KOPT-K1 (cell line): ENCODE data around the gene CDV3.

Experiments
- H3K27ac ChIP-seq: fragments of 200-600 bp; sonication (generic); 2 replicates; pipeline ENCODE4 v1.5.1; 2016; ENCODE audit warnings: antibody characterized with exemption, mild to moderate bottlenecking, low read depth, low read length; ENCODE audit not compliant: poor library complexity, severe bottlenecking
- H3K36me3 ChIP-seq: fragments of 200-600 bp; sonication (generic); 2 replicates; pipeline ENCODE4 v1.5.1; 2017; ENCODE audit warnings: antibody characterized with exemption, mild to moderate bottlenecking, low read length, moderate library complexity; ENCODE audit not compliant: insufficient read depth
- H3K9me3 ChIP-seq: fragments of 200-600 bp; sonication (generic); 2 replicates; pipeline ENCODE4 v1.5.1; 2017; ENCODE audit warnings: antibody characterized with exemption, low read length, mild to moderate bottlenecking; ENCODE audit not compliant: insufficient read depth, poor library complexity, severe bottlenecking

The CDV3 gene

DNA sequence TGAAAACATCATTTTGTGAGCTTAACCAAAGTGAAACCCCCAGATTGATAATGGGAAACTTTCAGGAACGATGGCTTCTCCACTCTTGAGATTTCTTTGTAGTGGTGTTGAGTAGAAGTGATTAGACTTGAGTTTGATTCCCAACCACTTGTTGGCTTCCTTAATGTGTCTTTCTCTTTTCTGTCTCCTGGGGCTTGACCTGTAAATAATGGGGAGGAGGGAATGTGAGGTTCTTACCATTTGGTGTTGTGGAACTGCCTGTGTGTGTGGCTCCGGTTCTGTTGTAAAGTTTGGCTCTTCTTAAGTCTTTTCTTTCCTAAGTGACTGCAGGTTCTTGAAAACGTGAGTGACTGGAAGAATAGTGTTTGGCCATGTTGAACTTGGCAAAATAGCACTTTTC is 2.7 kb downstream of the CDV3 start:
- peaks cover 62% of the 10 kb centered on the region for H3K36me3 ChIP-seq
- H3K9me3 ChIP-seq, result no peaks in the 10 kb centered on the region
- no peak overlapping the region for H3K27ac ChIP-seq

DNA sequence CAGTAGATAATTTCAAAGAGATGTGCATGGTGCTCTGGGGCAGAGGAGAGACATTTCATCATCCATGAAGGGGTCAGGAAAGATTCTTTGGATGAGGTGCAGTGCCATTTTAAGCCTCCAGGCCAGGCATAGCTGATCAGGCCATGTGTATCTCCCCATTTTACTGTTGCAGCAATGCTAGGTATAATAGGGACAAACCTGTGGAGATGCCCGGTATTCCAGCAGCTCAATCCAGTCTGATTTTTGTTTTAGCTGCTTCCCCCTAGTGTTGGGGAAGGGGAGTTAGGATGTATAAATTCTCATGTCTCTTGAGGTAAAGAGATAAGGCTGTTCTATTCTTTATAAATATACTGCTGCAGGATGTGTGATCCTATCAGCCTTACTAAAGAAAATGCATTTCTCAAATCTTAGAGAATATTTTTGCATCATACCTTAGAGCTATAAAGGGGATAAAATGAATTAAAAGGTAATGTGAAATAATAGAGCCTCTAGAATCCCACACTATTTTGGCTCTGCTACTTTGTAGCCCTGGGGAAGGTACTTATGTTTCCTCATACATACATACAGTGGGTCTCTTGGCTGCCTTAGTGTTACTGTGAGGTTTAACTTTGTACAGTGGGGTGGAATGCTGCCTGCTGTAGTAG is 5.2 kb downstream of the CDV3 start:
- Histone ChIP-seq H3K9me3 (no peaks in the 10 kb centered on the region), H3K27ac (no peak overlapping the region), H3K36me3 (peaks cover 87% of the 10 kb centered on the region)

DNA sequence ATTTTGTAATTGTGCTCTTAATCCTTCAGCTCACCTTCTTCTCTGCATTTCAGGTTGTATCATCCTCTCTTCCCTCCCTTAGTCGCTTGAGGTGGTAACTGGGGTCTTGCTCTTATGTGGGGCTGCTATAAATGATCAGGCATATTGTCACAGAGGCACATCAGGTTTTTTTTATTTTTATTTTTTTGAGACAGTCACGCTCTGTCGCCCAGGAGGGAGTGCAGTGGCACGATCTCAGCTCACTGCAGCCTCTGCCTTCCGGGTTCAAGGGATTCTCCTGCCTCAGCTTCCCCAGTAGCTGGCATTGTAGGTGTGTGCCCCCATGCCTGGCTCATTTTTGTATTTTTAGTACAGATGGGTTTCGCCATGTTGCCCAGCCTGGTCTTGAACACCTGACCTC is 9.9 kb downstream of the CDV3 start:
- no peaks in the 10 kb centered on the region for H3K9me3 ChIP-seq
- H3K36me3 ChIP-seq, result peaks cover 99% of the 10 kb centered on the region
- no peak overlapping the region for H3K27ac ChIP-seq

DNA sequence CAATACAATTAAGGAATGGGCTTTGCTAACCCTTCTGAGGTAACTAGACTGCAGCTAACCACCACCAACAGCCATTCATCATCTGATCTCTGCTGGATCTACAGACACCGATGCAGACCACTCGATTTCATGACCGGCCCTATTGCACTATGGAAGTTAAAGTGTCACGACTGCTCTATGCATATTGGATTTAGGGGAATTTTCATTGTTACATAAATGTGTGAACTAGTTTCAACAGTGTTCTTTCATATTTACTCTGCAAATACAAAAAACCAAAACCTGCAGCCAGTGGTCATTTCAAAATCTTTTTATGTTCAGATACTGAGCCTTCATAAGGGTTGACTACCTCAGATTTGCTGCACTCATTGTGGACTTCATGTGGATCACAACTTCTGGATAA is 14.5 kb downstream of the CDV3 start:
- Histone ChIP-seq H3K36me3 (peaks cover 74% of the 10 kb centered on the region), H3K27ac (no peak overlapping the region), H3K9me3 (no peaks in the 10 kb centered on the region)

DNA sequence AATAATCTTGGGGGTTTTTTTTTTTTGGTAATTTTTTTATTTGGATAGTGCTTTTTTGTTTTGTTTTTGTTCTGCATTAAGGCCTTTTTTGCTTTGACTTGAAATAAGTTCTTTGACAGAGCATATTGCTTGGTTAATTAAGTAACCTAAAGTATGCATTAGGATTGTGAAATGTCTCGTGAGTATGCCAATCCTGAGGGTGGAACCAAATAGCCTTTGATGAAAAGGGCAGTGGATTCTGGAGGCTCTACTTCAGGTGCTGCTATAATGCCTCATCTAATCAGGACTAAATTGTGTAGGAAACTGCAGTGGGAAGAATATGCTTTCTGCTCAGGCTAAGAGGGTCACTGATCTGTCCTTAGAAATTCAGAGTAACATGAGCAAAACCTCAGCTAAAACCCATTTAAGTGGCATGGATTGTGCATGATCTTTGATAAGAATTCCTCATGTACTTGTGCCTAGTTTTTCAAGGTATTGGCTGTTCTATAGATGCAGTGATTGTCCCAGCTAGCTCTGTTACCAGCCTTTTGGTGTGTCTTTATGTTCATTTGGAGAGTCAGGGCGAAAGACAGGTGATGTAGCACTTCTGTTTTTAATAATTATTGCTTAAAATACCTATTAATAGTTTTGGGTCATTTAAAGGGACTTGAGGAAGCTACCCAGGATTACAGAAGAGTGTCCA is 15.4 kb downstream of the CDV3 start:
- no peaks in the 10 kb centered on the region for H3K9me3 ChIP-seq
- no peak overlapping the region for H3K27ac ChIP-seq
- H3K36me3 ChIP-seq, result peaks cover 65% of the 10 kb centered on the region

DNA sequence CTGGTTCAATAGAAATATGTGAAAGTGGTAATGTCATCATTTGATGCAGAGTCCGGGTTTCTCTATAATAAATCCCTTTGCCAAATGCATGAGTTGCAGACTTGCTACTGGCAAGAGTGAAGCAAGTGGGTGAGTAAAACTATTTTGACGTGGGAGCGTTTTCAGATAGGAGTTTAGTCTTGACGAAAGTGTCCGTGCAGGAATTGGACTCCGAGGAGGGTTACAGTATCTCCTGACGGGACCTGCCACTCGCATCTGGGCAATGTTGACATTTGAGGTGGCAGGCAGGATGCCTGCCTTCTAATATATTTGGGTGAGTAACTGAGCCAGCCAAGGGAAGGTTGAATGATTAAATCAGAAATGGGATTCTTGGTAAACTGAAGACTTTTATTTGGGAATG is 16.0 kb downstream of the CDV3 start:
- peaks cover 60% of the 10 kb centered on the region for H3K36me3 ChIP-seq

DNA sequence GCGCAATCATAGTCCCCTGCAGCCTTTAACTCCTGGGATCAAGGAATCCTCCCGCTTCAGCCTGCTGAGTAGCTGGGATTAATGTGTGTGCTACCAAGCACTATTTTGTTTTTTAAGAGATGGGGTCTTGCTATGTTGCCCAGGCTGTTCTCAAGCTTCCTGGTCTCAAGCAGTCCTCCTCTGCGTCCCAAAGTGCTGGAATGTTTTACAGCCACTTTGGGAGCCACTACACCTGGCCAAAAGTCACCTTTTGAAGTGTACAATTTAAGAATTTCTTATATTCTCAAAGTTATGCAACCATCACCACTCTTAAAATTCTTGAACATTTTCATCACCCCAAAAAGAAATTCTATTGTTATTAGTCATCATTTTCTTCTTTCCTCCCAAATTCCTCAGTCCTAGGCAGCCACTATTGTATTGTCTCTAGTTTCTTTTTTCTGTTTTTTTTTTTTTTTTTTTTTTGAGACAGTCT is 17.8 kb downstream of the CDV3 start:
- Histone ChIP-seq H3K27ac (no peak overlapping the region), H3K9me3 (no peaks in the 10 kb centered on the region), H3K36me3 (peaks cover 42% of the 10 kb centered on the region)

More for the DNA sequence above, 16.0 kb downstream of the CDV3 start:
- Histone ChIP-seq H3K27ac (no peak overlapping the region), H3K9me3 (no peaks in the 10 kb centered on the region)

DNA sequence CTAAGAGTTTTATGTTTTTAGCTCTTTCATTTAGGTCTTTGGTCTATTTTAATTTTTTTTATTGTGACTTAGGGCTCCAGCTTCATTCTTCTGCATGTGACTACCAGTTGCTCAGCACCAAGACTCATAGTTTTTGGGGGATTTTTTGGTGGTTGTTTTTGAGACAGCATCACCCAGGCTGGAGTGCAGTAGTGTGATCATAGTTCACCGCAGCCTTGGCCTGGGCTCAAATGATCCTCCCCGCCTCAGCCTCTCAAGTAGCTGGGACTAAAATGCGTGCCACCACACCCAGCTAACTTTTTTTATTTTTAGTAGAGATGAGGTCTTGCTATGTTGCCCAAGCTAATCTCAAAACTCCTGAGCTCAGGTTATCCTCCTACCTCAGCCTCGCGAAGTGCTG is 19.4 kb downstream of the CDV3 start:
- Histone ChIP-seq H3K36me3 (peaks cover 36% of the 10 kb centered on the region), H3K9me3 (no peaks in the 10 kb centered on the region), H3K27ac (no peak overlapping the region)

DNA sequence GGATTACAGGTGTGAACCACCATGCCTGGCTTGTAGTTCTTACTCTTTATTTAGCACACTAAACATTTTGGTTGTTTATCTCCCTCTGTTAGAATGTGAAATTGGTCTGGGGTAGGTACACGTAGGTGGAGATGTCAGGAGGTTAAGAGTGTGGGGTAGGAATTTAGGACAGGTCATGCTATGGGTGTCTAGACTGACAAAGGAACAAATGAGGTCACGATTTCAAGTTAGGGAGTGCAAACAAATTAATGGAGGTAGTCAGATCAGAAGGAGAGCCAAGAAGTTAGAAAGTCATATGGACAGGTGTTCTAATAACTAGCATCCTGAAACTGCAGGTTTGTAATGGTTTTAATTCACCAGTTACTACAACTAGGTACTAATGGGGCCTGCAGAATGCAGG is 19.8 kb downstream of the CDV3 start:
- H3K27ac ChIP-seq, result no peak overlapping the region
- no peaks in the 10 kb centered on the region for H3K9me3 ChIP-seq
- H3K36me3 ChIP-seq, result peaks cover 36% of the 10 kb centered on the region

DNA sequence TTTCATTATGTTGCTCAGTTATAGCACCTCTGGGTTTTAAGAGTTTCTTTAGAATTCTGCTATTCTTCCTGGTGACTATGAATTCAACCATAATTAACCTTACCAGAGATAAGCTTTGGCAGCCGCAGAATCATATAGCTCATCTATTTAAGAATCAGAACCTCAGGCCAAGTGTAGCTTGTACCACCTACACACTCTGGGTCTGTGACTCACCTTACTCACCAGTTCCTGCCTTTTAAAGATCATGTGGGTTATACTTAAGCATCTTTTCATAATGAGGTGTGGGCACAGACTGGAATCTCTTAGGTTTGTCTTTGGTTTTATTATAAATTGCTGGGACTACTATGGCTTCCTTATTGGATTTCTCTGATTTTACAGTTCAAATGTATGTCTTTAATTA is 21.9 kb downstream of the CDV3 start:
- no peaks in the 10 kb centered on the region for H3K9me3 ChIP-seq
- H3K27ac ChIP-seq, result no peak overlapping the region
- H3K36me3 ChIP-seq, result peaks cover 36% of the 10 kb centered on the region

DNA sequence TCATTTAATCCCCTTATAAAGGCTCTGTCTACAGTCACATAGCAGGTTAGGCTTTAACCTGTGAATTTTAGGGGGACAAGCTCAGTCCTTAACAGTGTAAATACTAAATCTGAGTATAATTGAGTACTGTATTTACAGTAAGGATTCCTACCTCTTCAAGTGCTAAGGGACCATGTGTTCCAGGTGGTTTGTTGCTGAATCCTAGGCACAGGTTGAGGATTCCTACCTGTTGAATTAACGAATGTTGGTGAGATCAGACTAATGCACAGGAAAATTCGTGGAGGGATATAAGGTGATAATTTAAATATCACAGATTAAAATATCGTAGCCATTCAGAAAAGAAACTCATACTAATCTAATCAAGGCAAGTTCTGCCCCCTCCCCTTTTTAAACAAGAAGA is 24.9 kb downstream of the CDV3 start:
- Histone ChIP-seq H3K36me3 (peaks cover 65% of the 10 kb centered on the region), H3K9me3 (no peaks in the 10 kb centered on the region), H3K27ac (no peak overlapping the region)

DNA sequence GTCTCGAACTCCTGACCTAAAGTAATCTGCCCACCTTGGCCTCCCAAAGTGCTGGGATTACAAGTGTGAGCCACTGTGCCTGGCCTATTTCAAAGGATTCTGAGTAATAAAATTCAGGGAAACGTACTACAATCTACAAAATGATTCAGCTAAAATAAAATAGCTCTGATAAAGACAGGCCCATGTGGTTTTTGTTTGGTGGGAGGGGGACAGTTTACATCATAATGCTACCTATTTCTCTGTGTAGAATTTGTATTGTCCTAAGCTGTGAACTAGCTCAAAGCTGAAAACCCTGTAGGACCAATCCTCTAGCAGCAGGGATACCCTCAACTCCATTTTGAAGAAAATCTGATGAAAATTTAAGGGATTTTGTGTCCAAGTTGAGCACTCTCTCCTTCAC is 25.8 kb downstream of the CDV3 start:
- H3K27ac ChIP-seq, result no peak overlapping the region
- H3K36me3 ChIP-seq, result peaks cover 72% of the 10 kb centered on the region
- H3K9me3 ChIP-seq, result no peaks in the 10 kb centered on the region

DNA sequence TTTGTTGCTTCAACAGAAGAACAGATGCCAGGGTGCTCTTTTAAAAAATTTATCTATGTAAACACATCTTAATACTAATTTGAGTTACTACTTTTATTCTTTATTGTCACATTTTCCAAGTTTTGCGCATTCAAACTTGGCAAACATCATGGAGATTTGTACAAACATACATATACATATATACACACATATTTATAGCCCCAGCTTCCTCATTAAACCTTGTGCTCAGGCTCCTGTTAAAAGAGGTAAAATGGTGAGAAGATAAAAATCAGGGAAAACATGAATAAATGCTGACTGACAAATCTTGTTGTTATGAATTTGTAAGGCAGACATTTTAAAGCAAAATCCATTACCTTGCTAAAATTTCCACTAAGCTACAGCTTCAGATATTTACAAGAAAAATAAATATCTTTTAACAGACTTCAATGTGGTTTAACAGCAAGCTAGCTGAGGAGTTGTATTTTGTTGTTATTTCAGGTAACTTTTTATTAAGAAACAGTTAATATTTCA is 27.1 kb downstream of the CDV3 start:
- H3K36me3 ChIP-seq, result peaks cover 86% of the 10 kb centered on the region

DNA sequence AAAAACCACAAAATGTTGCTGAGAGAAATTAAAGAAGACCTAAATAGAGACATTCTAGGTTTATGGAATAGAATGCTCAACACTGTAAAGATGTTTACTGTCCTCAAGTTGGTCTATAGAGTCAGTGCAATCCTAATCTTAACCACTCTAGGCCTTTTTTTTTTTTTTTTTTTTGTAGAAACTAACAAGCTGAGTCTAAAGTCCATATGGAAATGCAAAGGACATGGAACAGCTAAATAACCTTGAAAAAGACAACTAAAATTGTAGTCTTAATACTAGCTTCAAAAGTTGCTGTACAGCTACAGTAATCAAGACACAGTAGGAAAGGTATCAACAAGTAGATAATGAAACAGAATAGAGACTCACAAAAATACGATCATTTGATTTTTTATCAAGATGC is 32.9 kb downstream of the CDV3 start:
- peaks cover 99% of the 10 kb centered on the region for H3K36me3 ChIP-seq
- H3K27ac ChIP-seq, result no peak overlapping the region
- H3K9me3 ChIP-seq, result no peaks in the 10 kb centered on the region

More for the DNA sequence above, 27.1 kb downstream of the CDV3 start:
- Histone ChIP-seq H3K27ac (no peak overlapping the region), H3K9me3 (no peaks in the 10 kb centered on the region)

DNA sequence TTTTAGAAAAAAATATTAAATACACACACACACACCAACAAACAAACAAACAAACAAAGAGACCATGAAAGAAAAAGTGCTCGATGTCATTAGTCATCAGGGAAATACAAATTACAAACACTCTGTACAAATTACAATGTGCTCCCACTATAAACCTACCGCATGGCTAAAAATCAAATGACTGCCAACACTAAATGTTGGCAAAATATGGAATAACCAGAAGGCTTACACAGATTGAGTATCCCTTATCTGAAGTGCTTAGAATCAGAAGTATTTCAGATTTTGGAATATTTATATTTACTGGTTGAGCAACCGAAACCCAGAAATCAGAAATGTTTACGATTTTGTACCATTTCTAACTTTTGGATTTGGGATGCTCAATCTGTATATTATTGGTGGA is 33.4 kb downstream of the CDV3 start:
- Histone ChIP-seq H3K9me3 (no peaks in the 10 kb centered on the region), H3K36me3 (peaks cover 99% of the 10 kb centered on the region), H3K27ac (no peak overlapping the region)

DNA sequence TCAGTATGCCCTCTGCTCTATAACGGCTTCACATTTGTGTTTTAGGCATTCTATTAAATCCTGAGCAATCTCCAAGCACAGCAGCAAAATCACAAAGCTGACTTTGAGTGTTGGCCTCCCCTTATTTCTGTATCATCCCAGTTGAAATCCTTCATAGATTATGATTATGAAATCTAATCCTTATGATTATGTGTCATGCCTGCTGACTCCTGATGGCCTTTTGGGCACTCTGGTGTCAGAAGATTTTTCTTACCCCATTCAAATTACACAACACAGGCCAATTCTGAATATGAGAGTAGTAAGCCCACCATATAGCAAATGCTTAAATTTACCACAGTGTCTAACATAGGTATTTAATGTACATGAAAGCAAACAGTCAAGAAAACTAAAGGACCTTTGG is 34.3 kb downstream of the CDV3 start:
- no peak overlapping the region for H3K27ac ChIP-seq
- H3K36me3 ChIP-seq, result peaks cover 99% of the 10 kb centered on the region
- H3K9me3 ChIP-seq, result no peaks in the 10 kb centered on the region
